ENCODE data around the gene CFAP58. TPM values are rescaled to one million over a fixed set of nuclear protein-coding genes. Genes with fewer than 3 reads are reported as not detected.
A peak's percentile ranks its signal among the peaks of the same experiment; 100 is the strongest.

CFAP58 gene, protein sequence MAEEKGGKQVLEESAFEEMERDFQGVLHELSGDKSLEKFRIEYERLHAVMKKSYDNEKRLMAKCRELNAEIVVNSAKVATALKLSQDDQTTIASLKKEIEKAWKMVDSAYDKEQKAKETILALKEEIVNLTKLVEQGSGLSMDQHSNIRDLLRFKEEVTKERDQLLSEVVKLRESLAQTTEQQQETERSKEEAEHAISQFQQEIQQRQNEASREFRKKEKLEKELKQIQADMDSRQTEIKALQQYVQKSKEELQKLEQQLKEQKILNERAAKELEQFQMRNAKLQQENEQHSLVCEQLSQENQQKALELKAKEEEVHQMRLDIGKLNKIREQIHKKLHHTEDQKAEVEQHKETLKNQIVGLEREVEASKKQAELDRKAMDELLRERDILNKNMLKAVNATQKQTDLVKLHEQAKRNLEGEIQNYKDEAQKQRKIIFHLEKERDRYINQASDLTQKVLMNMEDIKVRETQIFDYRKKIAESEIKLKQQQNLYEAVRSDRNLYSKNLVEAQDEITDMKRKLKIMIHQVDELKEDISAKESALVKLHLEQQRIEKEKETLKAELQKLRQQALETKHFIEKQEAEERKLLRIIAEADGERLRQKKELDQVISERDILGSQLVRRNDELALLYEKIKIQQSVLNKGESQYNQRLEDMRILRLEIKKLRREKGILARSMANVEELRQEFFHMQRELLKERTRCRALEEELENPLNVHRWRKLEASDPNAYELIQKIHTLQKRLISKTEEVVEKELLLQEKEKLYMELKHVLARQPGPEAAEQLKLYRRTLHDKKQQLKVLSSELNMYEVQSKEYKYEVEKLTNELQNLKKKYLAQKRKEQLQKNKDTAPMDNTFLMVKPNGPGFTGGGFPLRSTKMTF
- not detected for total RNA-seq
- polyA plus RNA-seq: under 1 TPM in 1 of 4 donors, not detected in 3; 0.51 TPM

DNA sequence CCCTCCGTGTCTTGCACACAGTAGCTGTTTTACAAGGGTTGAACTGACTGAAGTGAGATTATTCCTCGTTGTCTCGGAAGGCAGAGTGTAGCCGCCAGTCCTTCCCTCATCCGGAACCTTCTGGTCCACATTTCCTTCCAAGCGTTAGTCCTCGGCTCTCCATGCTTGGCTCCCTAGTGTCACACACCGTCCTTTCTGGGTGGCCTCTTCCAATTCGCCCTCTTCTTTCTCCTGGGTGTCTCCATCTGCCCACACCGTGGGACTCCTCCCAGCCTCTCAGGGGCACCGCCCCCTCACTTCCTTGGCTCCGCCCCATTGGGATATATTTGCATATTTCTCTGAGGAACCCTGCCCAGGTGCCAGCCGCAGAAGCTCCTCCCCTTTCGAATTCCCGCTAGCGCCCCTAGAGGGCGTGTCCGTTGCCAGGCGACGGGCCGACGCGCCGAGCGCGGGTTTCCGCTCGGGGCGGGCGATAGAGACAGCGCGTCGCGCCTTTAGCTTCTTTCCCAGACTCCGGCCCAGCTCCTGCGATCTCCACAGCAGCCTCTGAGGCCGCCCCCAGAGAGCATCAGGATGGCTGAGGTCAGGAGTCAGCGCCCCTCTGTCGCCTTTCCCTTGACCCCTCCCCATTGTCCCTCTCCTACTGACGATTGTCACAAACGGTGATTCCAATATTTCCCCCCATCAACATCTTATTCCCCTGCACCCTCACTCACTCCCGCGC is at the start of gene CFAP58:
TSS of gene CFAP58 (plus strand) at position 509 of the 724 bp plus-strand sequence. CDS start at position 574, 65 bp downstream.
- H3K36me3 Mint-ChIP-seq: no peaks in the 10 kb centered on the region
- Histone ChIP-seq H3K9me3 (ENCODE audit: control insufficient read depth in 2 of 2, low read length in 2 of 2) (no peaks in the 10 kb centered on the region), H3K4me3 (ENCODE audit: low read depth, low read length) (peak within 1 kb of the TSS; percentile 66), H3K27ac (ENCODE audit: insufficient read depth, low read length, poor library complexity, severe bottlenecking) (peak within 1 kb of the TSS; percentile 36), H3K4me1 (ENCODE audit: control insufficient read depth, insufficient read depth, low read length, poor library complexity, severe bottlenecking) (peaks cover 14% of the 10 kb centered on the region), H3K27me3 (ENCODE audit: control insufficient read depth, insufficient read depth, low read length) (peaks cover 10% of the 10 kb centered on the region), H3K36me3 (ENCODE audit: control insufficient read depth, insufficient read depth, low read length) (no peaks in the 10 kb centered on the region)
- peak; percentile 83 to 90 (median 87) for DNase-seq
- H3K27ac Mint-ChIP-seq: peak within 1 kb of the TSS in 1 of 3 donors; percentile 65
- peak within 1 kb of the TSS in 2 of 4 donors; percentile 1 to 59 for H3K4me3 Mint-ChIP-seq
- peaks cover 0 to 1% (median 0%) of the 10 kb centered on the region in 7 donors for H3K9me3 Mint-ChIP-seq
- H3K4me1 Mint-ChIP-seq: peaks cover 0 to 17% (median 7%) of the 10 kb centered on the region in 4 donors
- peak; percentile 77 to 80 for ATAC-seq (ENCODE audit: low read depth in 2 of 2)
- H3K27me3 Mint-ChIP-seq: peaks cover 4% of the 10 kb centered on the region

DNA sequence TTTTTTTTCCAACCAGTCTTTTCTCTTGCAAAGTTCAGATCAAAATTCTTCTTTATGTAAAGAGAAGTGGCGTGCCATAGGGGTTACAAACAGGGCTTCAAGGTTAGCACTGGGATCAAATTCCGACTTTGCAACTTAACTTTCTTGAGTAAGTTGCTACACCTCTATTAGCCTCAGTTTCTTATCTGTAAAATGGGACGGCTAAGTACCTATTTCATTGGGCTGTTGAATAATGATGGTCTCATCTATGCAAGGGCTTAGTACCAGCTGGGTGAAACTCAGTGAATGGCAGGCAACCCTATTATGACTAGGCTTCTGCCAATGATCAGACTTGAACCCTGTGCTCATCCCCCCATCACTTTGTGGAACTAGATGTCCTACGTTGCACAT is 49.3 kb upstream of the CFAP58 start:
- peaks cover 7% of the 10 kb centered on the region for H3K27me3 ChIP-seq (ENCODE audit: control insufficient read depth, insufficient read depth, low read length)
- H3K4me3 ChIP-seq (ENCODE audit: low read depth, low read length): no peak overlapping the region
- no peak overlapping the region for H3K27ac Mint-ChIP-seq
- no peaks in the 10 kb centered on the region for H3K9me3 Mint-ChIP-seq
- H3K36me3 ChIP-seq (ENCODE audit: control insufficient read depth, insufficient read depth, low read length): no peaks in the 10 kb centered on the region
- no peak overlapping the region for H3K27ac ChIP-seq (ENCODE audit: insufficient read depth, low read length, poor library complexity, severe bottlenecking)
- peaks cover 22% of the 10 kb centered on the region for H3K27me3 Mint-ChIP-seq
- no peaks in the 10 kb centered on the region for H3K36me3 Mint-ChIP-seq
- H3K9me3 ChIP-seq (ENCODE audit: control insufficient read depth in 2 of 2, low read length in 2 of 2): no peaks in the 10 kb centered on the region
- H3K4me1 Mint-ChIP-seq: peaks cover 20 to 37% (median 32%) of the 10 kb centered on the region in 4 donors
- DNase-seq (no peak), ATAC-seq (ENCODE audit: low read depth in 2 of 2) (no peak)
- H3K4me3 Mint-ChIP-seq: no peak overlapping the region
- peaks cover 21% of the 10 kb centered on the region for H3K4me1 ChIP-seq (ENCODE audit: control insufficient read depth, insufficient read depth, low read length, poor library complexity, severe bottlenecking)

DNA sequence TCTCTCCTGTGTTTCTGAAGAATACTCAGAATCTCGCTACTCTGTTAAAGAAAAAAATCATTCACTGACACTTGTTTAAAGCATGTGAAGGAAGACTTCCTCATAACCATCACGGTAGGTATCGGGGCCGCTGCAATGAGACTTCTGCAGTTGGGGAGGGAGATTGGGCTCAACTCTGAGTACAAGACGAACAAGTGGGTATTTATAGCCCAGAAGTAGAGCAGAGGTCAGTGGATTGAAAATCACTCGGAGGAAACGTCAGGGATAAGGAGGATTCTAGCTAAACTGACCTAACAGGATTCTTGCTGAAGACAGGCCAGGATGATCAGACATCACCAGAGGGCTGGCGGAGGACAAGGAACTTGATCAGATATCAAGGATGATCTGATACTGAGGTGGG is 48.7 kb upstream of the CFAP58 start:
- H3K4me1 Mint-ChIP-seq: peaks cover 20 to 42% (median 33%) of the 10 kb centered on the region in 4 donors
- peaks cover 17% of the 10 kb centered on the region for H3K27me3 Mint-ChIP-seq
- peaks cover 22% of the 10 kb centered on the region for H3K4me1 ChIP-seq (ENCODE audit: control insufficient read depth, insufficient read depth, low read length, poor library complexity, severe bottlenecking)
- peaks cover 3% of the 10 kb centered on the region for H3K27me3 ChIP-seq (ENCODE audit: control insufficient read depth, insufficient read depth, low read length)
- no peaks in the 10 kb centered on the region for H3K36me3 Mint-ChIP-seq
- no peaks in the 10 kb centered on the region for H3K9me3 Mint-ChIP-seq
- H3K27ac ChIP-seq (ENCODE audit: insufficient read depth, low read length, poor library complexity, severe bottlenecking): no peak overlapping the region
- DNase-seq (no peak), ATAC-seq (ENCODE audit: low read depth in 2 of 2) (no peak)
- H3K27ac Mint-ChIP-seq: no peak overlapping the region
- no peaks in the 10 kb centered on the region for H3K9me3 ChIP-seq (ENCODE audit: control insufficient read depth in 2 of 2, low read length in 2 of 2)
- no peaks in the 10 kb centered on the region for H3K36me3 ChIP-seq (ENCODE audit: control insufficient read depth, insufficient read depth, low read length)
- H3K4me3 Mint-ChIP-seq: peak overlapping the region in 1 of 4 donors; percentile 70
- H3K4me3 ChIP-seq (ENCODE audit: low read depth, low read length): no peak overlapping the region

DNA sequence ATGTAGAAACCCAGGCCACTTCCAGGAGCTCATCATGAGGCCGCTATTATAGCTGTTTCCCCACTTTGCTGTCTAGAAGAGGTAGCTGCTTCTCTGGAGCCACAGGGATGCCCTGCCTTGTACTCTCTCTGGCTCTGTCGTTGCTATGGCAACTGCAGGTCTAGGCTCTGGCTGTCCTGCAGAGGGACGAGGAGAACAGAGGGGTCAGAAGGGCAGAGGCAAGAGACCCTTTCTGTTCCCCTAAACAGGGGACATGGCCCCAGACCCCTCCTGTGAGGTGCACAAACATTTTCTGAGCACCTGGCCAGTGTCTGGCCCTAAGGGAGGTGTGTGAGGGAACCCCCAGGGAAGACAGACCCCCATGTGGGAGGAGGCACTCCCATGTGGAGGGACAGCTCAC is 46.7 kb upstream of the CFAP58 start:
- Histone ChIP-seq H3K27me3 (ENCODE audit: control insufficient read depth, insufficient read depth, low read length) (no peaks in the 10 kb centered on the region), H3K9me3 (ENCODE audit: control insufficient read depth in 2 of 2, low read length in 2 of 2) (no peaks in the 10 kb centered on the region), H3K4me3 (ENCODE audit: low read depth, low read length) (no peak overlapping the region), H3K4me1 (ENCODE audit: control insufficient read depth, insufficient read depth, low read length, poor library complexity, severe bottlenecking) (peaks cover 22% of the 10 kb centered on the region), H3K36me3 (ENCODE audit: control insufficient read depth, insufficient read depth, low read length) (peaks cover 10% of the 10 kb centered on the region), H3K27ac (ENCODE audit: insufficient read depth, low read length, poor library complexity, severe bottlenecking) (no peak overlapping the region)
- Mint-ChIP-seq H3K4me3 (no peak overlapping the region), H3K36me3 (no peaks in the 10 kb centered on the region), H3K27ac (peak overlapping the region in 1 of 3 donors; percentile 77), H3K9me3 (no peaks in the 10 kb centered on the region), H3K4me1 (peaks cover 20 to 44% (median 34%) of the 10 kb centered on the region in 4 donors), H3K27me3 (peaks cover 6% of the 10 kb centered on the region)
- no peak for DNase-seq
- no peak for ATAC-seq (ENCODE audit: low read depth in 2 of 2)

DNA sequence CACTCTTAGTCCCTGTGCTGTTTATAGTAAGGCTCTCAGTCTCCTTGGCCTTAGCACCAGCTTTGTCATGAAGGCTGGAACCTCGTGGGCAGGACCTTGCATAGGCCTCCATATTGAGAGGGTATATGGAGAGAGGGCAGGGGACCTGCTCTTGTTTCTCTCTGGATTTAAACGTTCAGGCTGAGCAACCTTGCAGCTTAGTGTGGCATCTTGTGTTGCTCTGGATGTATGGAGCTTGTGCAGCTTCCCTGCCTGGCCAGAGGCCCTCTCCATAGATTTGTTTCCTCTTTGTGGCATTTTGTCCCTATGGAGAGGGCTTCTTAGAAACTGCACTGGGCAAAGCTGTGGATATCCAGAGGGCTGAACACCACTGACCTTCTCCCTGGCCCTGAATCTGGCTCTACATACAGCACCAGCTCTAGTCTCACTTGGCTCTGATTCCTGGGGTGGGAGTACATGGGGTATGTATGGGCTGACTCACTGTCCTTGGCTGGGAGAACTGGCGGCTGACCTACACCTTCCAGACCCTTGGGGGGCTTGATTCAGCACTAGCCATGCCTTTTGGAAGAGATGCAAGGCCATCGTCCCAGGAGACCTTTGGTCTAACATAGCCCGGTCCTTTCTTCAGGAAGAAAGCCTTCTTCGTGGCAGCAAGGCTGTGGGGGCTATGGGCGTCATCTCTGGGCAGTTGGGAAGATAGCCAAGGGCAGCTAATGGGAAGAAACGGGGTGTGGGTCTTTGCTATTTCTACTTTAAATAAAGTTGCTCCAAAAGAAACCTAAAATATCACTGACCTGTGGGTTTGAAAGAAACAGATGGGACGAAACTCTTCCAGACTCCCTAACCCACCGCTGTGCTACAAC is 45.8 kb upstream of the CFAP58 start:
- Histone ChIP-seq H3K9me3 (ENCODE audit: control insufficient read depth in 2 of 2, low read length in 2 of 2) (no peaks in the 10 kb centered on the region), H3K36me3 (ENCODE audit: control insufficient read depth, insufficient read depth, low read length) (peaks cover 14% of the 10 kb centered on the region), H3K4me1 (ENCODE audit: control insufficient read depth, insufficient read depth, low read length, poor library complexity, severe bottlenecking) (peaks cover 22% of the 10 kb centered on the region), H3K27ac (ENCODE audit: insufficient read depth, low read length, poor library complexity, severe bottlenecking) (peak overlapping the region; percentile 9), H3K4me3 (ENCODE audit: low read depth, low read length) (no peak overlapping the region), H3K27me3 (ENCODE audit: control insufficient read depth, insufficient read depth, low read length) (no peaks in the 10 kb centered on the region)
- ATAC-seq (ENCODE audit: low read depth in 2 of 2) (no peak), DNase-seq (no peak)
- H3K9me3 Mint-ChIP-seq: no peaks in the 10 kb centered on the region
- peak overlapping the region; percentile 1 to 80 (median 77) for H3K27ac Mint-ChIP-seq
- peaks cover 4% of the 10 kb centered on the region for H3K27me3 Mint-ChIP-seq
- H3K4me1 Mint-ChIP-seq: peaks cover 20 to 50% (median 38%) of the 10 kb centered on the region in 4 donors
- peak overlapping the region; percentile 9 to 89 (median 66) for H3K4me3 Mint-ChIP-seq
- H3K36me3 Mint-ChIP-seq: no peaks in the 10 kb centered on the region

DNA sequence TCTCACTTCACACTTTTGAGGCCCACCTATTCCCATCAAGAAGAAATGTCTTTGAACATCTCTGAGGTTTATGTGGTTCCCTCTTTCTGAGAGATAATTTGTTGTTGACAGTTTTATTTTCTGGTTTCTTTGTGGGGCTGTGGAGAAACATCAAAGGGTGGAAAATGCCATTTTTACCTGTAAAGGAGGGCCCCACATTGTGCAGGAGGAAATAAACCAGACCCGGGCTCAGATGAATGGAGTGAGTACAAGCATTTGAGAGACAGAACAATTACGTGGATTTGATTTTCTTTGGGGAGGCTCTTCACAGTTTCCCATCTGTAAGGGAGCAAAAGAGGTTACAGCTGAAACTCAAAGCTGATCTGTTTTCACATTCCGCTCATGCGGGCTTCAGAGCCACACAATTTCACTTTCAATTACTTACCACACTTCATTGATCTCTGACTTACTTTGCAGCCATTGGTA is 45.2 kb upstream of the CFAP58 start:
- Mint-ChIP-seq H3K36me3 (peaks cover 4% of the 10 kb centered on the region), H3K9me3 (no peaks in the 10 kb centered on the region), H3K27ac (peak overlapping the region; percentile 1 to 80 (median 77)), H3K4me3 (peak overlapping the region; percentile 9 to 89 (median 66)), H3K4me1 (peaks cover 15 to 50% (median 38%) of the 10 kb centered on the region in 4 donors), H3K27me3 (peaks cover 4% of the 10 kb centered on the region)
- ATAC-seq (ENCODE audit: low read depth in 2 of 2) (peak; percentile 35 to 43), DNase-seq (peak in 2 of 3 donors; percentile 34 to 59)
- Histone ChIP-seq H3K36me3 (ENCODE audit: control insufficient read depth, insufficient read depth, low read length) (peaks cover 20% of the 10 kb centered on the region), H3K27me3 (ENCODE audit: control insufficient read depth, insufficient read depth, low read length) (no peaks in the 10 kb centered on the region), H3K4me1 (ENCODE audit: control insufficient read depth, insufficient read depth, low read length, poor library complexity, severe bottlenecking) (peaks cover 22% of the 10 kb centered on the region), H3K9me3 (ENCODE audit: control insufficient read depth in 2 of 2, low read length in 2 of 2) (no peaks in the 10 kb centered on the region), H3K4me3 (ENCODE audit: low read depth, low read length) (no peak overlapping the region), H3K27ac (ENCODE audit: insufficient read depth, low read length, poor library complexity, severe bottlenecking) (peak overlapping the region; percentile 9)

Data from CD4-positive, CD25-positive, alpha-beta regulatory T cell (primary cell).